ENCODE data around the gene HSD17B12. TPM values are rescaled to one million over a fixed set of nuclear protein-coding genes. Genes with fewer than 3 reads are reported as not detected.

HSD17B12 gene
- total and polyA plus RNA-seq, 2 experiments from 2014 or later: 83.2 to 137 TPM

DNA sequence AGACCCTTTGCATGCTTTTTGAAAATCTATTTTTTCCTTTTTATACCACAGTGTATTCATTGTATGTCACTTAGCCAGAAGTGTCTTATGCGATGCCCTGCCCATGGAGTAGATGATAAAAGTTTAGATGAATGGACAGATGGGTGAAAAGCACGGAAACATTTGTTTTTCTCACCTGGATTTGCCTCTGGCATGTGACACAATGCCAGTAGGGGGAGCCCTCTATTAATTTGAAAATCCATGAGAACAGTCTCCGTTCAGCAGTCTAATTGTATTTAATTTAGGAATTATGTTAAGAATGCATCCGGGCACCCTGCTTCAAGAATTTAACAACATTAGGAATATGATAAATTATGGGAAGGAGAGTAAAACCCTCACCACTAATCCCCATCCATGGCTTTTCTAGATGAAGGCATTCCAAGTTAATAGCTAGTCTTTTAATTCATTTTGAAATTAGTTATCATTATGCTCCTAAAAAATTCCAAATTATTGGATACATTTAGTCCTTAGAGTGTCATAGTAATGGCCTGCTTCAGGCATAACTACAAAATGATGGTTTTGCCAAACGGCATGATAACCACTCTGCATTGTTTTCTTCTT is 144.8 kb downstream of the HSD17B12 start:
- Histone ChIP-seq H3K9me3 (ENCODE audit: low read depth) (no peaks in the 10 kb centered on the region), H3K4me3 (no peak overlapping the region), H3K4me2 (no peak overlapping the region), H3K36me3 (replicated peaks; ENCODE audit: insufficient read depth, low read depth) (no peaks in the 10 kb centered on the region), H3K27me3 (no peaks in the 10 kb centered on the region), H3K4me1 (ENCODE audit: insufficient read depth) (no peaks in the 10 kb centered on the region), H3K79me2 (no peaks in the 10 kb centered on the region), H2AFZ (no peak overlapping the region), H4K20me1 (ENCODE audit: insufficient read depth, poor library complexity, severe bottlenecking) (no peaks in the 10 kb centered on the region), H3K27ac (no peak overlapping the region), H3K9me2 (replicated peaks; ENCODE audit: insufficient read depth) (no peaks in the 10 kb centered on the region)
- TF ChIP-seq EZH2phosphoT487 (IDR thresholded peaks at IDR 0.05; ENCODE audit: low read depth, severe bottlenecking, unreplicated experiment) (no peak), CTCF (IDR thresholded peaks at IDR 0.05; ENCODE audit: poor library complexity) (peak; percentile 63)
- peak; percentile 58 for DNase-seq (ENCODE audit: low spot score)
- WGBS (ENCODE audit: low lambda C conversion rate, missing lambda C conversion rate): 77% methylated on average over 5 of the region's 5 CpGs

DNA sequence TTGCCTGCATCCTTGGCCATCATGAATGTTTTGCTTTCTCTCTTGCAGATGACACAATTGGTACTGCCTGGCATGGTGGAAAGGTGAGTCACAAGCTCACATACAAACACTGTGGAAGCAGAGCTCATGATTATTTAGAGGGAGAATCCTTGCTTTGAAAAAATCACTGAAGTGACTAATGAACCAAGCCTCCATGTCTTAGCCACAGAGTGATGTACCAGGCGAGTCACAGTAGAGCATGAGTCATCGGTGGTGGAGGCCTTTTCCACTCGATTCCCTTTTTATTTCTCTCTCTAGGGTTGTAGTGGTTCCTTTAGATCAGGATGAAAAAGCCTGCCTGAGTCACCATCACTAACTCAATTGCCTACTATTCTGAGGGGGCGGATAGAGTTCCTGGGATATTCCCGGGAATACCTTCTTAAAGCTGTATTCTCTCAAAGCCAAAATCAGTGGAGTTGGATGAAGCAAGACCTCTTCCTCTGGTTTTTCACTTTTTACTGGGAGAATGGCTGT is 150.4 kb downstream of the HSD17B12 start:
- H3K9me3 ChIP-seq (ENCODE audit: low read depth): no peaks in the 10 kb centered on the region
- no peaks in the 10 kb centered on the region for H3K9me2 ChIP-seq (replicated peaks; ENCODE audit: insufficient read depth)
- peak overlapping the region; percentile 81 for H3K27ac ChIP-seq
- H2AFZ ChIP-seq: no peak overlapping the region
- TF ChIP-seq CTCF (IDR thresholded peaks at IDR 0.05; ENCODE audit: poor library complexity): no peak
- TF ChIP-seq EZH2phosphoT487 (IDR thresholded peaks at IDR 0.05; ENCODE audit: low read depth, severe bottlenecking, unreplicated experiment): no peak
- no peak for TF ChIP-seq EZH2 (IDR thresholded peaks at IDR 0.05; ENCODE audit: borderline replicate concordance)
- peaks cover 7% of the 10 kb centered on the region for H3K4me1 ChIP-seq (ENCODE audit: insufficient read depth)
- H3K4me2 ChIP-seq: no peak overlapping the region
- H3K79me2 ChIP-seq: no peaks in the 10 kb centered on the region
- DNase-seq (ENCODE audit: low spot score): peak; percentile 83
- H3K36me3 ChIP-seq (replicated peaks; ENCODE audit: insufficient read depth, low read depth): no peaks in the 10 kb centered on the region
- no peaks in the 10 kb centered on the region for H3K27me3 ChIP-seq
- H3K4me3 ChIP-seq: no peak overlapping the region
- 64% methylated on average over 5 of the region's 5 CpGs for whole genome bisulfite sequencing (ENCODE audit: low lambda C conversion rate, missing lambda C conversion rate)
- no peaks in the 10 kb centered on the region for H4K20me1 ChIP-seq (ENCODE audit: insufficient read depth, poor library complexity, severe bottlenecking)

GRCh38 chr11:43832536-43832935 is 152.0 kb downstream of the HSD17B12 start:
- H3K4me2 ChIP-seq: no peak overlapping the region
- H2AFZ ChIP-seq: no peak overlapping the region
- no peak overlapping the region for H3K4me3 ChIP-seq
- no peaks in the 10 kb centered on the region for H4K20me1 ChIP-seq (ENCODE audit: insufficient read depth, poor library complexity, severe bottlenecking)
- no peaks in the 10 kb centered on the region for H3K36me3 ChIP-seq (replicated peaks; ENCODE audit: insufficient read depth, low read depth)
- H3K9me2 ChIP-seq (replicated peaks; ENCODE audit: insufficient read depth): no peaks in the 10 kb centered on the region
- no peak overlapping the region for H3K27ac ChIP-seq
- no peaks in the 10 kb centered on the region for H3K79me2 ChIP-seq
- H3K4me1 ChIP-seq (ENCODE audit: insufficient read depth): peaks cover 7% of the 10 kb centered on the region
- no peak for DNase-seq (ENCODE audit: low spot score)
- no peaks in the 10 kb centered on the region for H3K9me3 ChIP-seq (ENCODE audit: low read depth)
- WGBS (ENCODE audit: low lambda C conversion rate, missing lambda C conversion rate): 100% methylated on average over 4 of the region's 4 CpGs
- no peaks in the 10 kb centered on the region for H3K27me3 ChIP-seq
- TF ChIP-seq EZH2phosphoT487 (IDR thresholded peaks at IDR 0.05; ENCODE audit: low read depth, severe bottlenecking, unreplicated experiment): no peak
- TF ChIP-seq EZH2 (IDR thresholded peaks at IDR 0.05; ENCODE audit: borderline replicate concordance): no peak
- no peak for TF ChIP-seq CTCF (IDR thresholded peaks at IDR 0.05; ENCODE audit: poor library complexity)
